Spinal cord (tissue), 10 donors: ENCODE results near the gene RASGRP2. TPM values are rescaled to one million over a fixed set of nuclear protein-coding genes. Genes with fewer than 3 reads are reported as not detected.

Experiments used
- DNase-seq, 6 donors: peaks; one replicate each; pipeline versions ENCODE4 v3.0.0 to v3.0.0-alpha.2; 2013 to 2015; ENCODE audit warnings: low spot score in 6 of 6, low read depth in 4 of 6
- H3K27ac ChIP-seq: one replicate; pipeline ENCODE4 v1.5.1; 2013; ENCODE audit warnings: low read depth, low read length, control low read depth
- H3K27me3 ChIP-seq: one replicate; pipeline ENCODE4 v1.6.1; 2013; ENCODE audit warnings: low read length; ENCODE audit not compliant: control insufficient read depth, insufficient read depth
- H3K36me3 ChIP-seq: one replicate; pipeline ENCODE4 v1.6.1; 2013; ENCODE audit warnings: low read length; ENCODE audit not compliant: control insufficient read depth, insufficient read depth
- H3K4me1 ChIP-seq: one replicate; pipeline ENCODE4 v1.6.1; 2013; ENCODE audit warnings: low read length; ENCODE audit not compliant: control insufficient read depth, insufficient read depth
- H3K4me3 ChIP-seq: one replicate; pipeline ENCODE4 v1.5.1; 2013; ENCODE audit warnings: low read depth, low read length, control low read depth
- H3K9me3 ChIP-seq: one replicate; pipeline ENCODE4 v1.6.1; 2013; ENCODE audit warnings: low read length; ENCODE audit not compliant: control insufficient read depth, insufficient read depth
- WGBS: methylation state at CpG from one replicate; pipeline ENCODE4 v1.1.5; 2013; ENCODE audit warnings: missing lambda C conversion rate; ENCODE audit not compliant: insufficient coverage; 5-methylcytosine and 5-hydroxymethylcytosine counted together
- polyA plus RNA-seq, 2 donors: library from polyadenylated mRNA; unstranded; fragments of 120-200 nt; gene quantifications; one replicate each; pipeline ENCODE4 v1.2.1, GENCODE V29; 2013; ENCODE audit not compliant: insufficient read length in 2 of 2
- total RNA-seq, 2 donors: library from RNA; depleted of rRNA in 1 of 2; stranded (reverse); fragments of 120-200 nt in 1 of 2; fragments of >200 nt in 1 of 2; gene quantifications; one replicate each; pipeline versions ENCODE4 v1.2.3 to v1.2.4, GENCODE V29; 2013 to 2014
- donor health status: healthy.

Gene RASGRP2
- total and polyA plus RNA-seq, 4 donors, result 18.8 to 87.3 (median 41.2) TPM

DNA sequence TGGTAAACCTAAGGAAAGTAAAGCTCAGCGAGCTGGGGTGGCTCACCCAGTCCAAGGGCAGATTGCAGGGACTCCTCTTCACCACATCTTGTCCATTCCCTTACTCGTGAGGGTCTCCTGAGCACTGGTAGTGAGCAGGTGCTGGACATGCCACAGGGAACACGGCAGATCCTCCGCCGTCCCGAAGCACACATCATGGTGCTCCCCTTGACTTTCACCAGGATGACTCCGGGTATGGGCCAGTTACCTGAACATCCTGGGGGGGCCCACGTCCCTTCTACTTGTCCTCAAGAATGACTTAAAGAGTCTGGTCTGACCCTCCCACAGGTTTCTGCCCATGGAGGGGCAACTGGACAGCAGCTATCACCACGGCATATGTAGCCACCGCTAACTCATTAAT is 42.4 kb upstream of the RASGRP2 start:
- 94% methylated on average over 7 of the region's 10 CpGs for WGBS
- Histone ChIP-seq H3K4me3 (no peak overlapping the region), H3K36me3 (peaks cover 48% of the 10 kb centered on the region), H3K27ac (no peak overlapping the region), H3K9me3 (no peaks in the 10 kb centered on the region), H3K4me1 (no peaks in the 10 kb centered on the region), H3K27me3 (no peaks in the 10 kb centered on the region)
- no peak for DNase-seq

DNA sequence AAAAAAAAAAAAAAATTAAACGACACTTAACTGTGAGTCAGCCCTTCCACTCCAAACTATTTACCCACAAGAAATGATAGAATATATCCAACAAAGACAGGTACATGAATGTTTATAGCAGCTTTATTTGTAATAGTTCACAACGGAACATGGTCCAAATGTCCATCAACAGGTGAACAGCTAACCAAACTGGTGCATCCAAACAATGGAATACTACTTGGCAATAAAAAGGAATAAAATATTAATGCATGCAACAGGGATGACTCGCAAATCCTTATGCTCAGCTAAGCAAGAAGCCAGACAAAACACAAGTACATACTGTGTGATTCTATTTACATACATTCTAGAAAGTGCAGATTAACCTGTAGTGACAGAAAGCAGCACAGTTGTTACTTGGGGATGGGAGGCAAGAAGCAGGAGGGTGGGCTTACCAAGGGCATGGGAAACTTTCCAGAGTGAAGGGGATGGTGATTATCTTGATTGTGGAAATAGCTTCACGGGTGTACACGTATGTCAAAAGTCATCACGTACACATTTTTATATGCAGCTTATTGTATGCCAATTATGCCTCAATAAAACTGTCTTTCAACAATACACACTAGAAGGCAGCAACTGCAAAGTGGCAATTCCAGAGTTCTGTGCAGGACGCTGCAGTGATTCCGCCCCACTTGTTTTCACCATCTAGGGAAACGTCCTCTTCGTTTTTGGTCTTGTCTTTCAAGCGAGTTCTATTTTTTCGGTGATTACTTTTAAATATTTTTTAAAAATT is 41.1 kb upstream of the RASGRP2 start:
- no peaks in the 10 kb centered on the region for H3K27me3 ChIP-seq
- no peak for DNase-seq
- no peak overlapping the region for H3K27ac ChIP-seq
- no peaks in the 10 kb centered on the region for H3K4me1 ChIP-seq
- no peak overlapping the region for H3K4me3 ChIP-seq
- H3K36me3 ChIP-seq, result peaks cover 42% of the 10 kb centered on the region
- WGBS, result 100% methylated on average over 2 of the region's 12 CpGs
- no peaks in the 10 kb centered on the region for H3K9me3 ChIP-seq

DNA sequence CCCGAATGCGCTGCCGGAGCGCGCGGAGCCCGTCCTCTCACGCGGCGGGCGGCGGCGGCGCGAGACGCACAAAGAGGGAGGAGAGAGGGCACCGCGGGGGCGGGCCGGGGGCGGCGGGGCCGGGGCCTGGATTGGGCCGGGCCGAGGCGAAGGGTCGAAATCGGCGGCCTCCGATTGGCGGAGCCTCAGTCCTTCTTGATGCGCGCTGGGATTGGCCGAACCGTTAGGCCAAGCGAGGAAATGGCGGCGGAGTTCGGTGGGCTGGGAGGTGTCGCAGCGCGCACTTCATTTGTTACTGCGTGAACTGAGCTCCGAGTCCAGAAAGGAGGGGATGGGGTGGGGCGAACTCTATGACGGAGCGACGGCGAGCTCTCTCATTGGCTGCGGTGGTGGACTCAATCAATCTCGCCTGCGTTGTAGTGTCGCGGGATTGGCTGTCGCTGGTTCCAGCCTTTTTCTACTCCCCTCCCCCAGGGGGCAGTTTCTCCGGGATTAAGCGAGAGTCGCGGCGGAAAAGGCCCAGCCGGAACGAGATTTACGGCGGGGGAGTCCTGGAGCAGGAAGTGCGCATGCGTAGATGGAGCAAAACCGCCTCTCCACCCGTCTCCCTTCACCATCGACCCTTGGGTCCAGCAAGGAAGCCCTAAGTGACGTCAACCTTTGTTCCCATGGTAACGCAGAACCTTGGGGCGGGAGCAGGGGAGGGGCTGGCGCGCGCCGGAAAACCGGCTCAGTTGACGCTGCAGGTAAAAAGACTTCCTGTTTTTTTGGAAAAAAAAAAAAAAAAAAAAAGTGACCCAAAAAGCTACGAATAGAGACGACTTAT is 34.7 kb upstream of the RASGRP2 start, which contains the start of gene SF1:
Gene SF1 (minus strand): TSS at position 70 of the 826 bp plus-strand sequence. CDS start 150 bp downstream, outside the sequence.
- WGBS, result 0% methylated on average over 70 of the region's 80 CpGs
- no peaks in the 10 kb centered on the region for H3K9me3 ChIP-seq
- DNase-seq, result peak; percentile 99 to 100 (median 100)
- peak within 1 kb of the TSS; percentile 75 for H3K4me3 ChIP-seq
- peaks cover 27% of the 10 kb centered on the region for H3K36me3 ChIP-seq
- no peaks in the 10 kb centered on the region for H3K27me3 ChIP-seq
- H3K4me1 ChIP-seq, result peaks cover 8% of the 10 kb centered on the region
- peak within 1 kb of the TSS; percentile 94 for H3K27ac ChIP-seq

DNA sequence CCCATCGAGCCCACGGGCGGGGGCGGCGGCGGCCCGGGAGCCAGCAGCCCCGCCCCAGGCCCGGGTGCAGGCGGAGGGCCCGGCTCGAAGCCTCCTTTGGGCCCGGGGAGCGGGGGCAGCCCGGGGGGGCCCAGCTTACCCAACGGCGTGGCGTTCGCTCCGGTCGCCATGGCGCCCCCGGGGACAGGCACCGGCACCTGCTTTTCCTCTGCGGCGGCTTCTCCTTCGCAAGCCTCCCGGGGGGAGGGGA is 34.2 kb upstream of the RASGRP2 start:
- H3K4me1 ChIP-seq, result peaks cover 8% of the 10 kb centered on the region
- peak overlapping the region; percentile 63 for H3K4me3 ChIP-seq
- 0% methylated on average over 28 of the region's 28 CpGs for WGBS
- H3K9me3 ChIP-seq, result no peaks in the 10 kb centered on the region
- no peak for DNase-seq
- H3K27ac ChIP-seq, result peak overlapping the region; percentile 94
- no peaks in the 10 kb centered on the region for H3K27me3 ChIP-seq
- peaks cover 30% of the 10 kb centered on the region for H3K36me3 ChIP-seq

DNA sequence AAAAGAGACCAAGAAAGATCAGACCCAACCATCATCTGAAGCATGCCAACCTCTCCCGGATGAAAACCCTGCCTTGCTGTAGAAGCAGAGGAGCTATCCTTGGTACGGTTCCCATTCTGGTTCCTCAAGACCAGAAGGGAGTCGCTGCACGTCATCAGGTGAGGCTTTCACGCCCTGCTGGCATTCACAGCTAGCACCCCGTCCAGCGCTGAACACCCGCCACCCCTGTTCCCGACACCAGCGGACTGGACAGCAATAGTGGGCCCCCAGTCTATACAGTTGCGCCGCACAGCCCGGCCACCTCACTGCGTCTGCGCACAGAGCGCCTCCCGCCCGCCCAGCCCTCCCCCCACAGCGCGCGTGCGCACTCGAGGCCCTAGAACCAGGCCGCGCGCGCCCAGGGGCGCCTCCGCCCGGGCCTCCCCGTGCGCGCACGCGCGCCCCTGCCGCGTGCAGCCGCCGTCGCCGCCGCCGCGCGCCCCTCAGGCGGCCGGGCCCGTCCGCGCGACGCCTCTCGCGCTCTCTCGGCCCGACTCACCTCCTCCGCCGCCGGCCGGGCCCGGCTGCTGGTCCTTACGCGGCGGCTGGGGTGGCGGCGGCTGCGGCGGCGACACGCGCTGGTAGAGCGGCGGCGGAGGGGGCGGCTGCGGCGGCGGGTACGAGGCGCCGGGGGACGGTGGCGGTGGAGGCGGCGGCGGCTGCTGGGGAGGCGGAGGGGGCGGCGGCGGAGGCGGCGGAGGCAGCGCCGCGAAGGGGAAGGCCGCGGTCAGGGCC is 33.7 kb upstream of the RASGRP2 start:
- peak; percentile 77 to 96 (median 82) for DNase-seq
- WGBS, result under 1% methylated on average over 98 of the region's 98 CpGs
- Histone ChIP-seq H3K4me1 (peaks cover 8% of the 10 kb centered on the region), H3K9me3 (no peaks in the 10 kb centered on the region), H3K27me3 (no peaks in the 10 kb centered on the region), H3K27ac (peak overlapping the region; percentile 94), H3K4me3 (peak overlapping the region; percentile 75), H3K36me3 (peaks cover 30% of the 10 kb centered on the region)

DNA sequence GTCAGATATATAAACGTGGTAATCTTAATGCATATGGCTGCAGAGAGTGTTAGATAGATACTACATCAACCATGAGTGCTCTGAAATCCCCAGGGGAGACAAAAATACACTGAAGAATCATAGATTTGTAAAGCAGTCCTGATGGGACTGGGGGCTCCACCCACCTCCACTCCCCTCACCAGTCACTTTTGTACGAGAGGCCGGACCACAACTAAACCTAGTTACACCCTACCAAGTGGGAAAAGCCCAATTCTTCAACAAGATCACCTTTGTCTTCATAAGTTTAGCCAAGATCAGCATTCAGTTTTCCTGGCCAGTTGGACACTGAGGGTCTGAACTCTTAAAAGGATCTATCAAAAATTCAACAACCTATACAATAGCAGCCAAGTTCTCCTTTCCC is 32.9 kb upstream of the RASGRP2 start:
- 33% methylated on average over 2 of the region's 3 CpGs for WGBS
- Histone ChIP-seq H3K27me3 (no peaks in the 10 kb centered on the region), H3K9me3 (no peaks in the 10 kb centered on the region), H3K4me1 (peaks cover 8% of the 10 kb centered on the region), H3K36me3 (peaks cover 28% of the 10 kb centered on the region), H3K4me3 (peak overlapping the region; percentile 75), H3K27ac (no peak overlapping the region)
- DNase-seq, result no peak

DNA sequence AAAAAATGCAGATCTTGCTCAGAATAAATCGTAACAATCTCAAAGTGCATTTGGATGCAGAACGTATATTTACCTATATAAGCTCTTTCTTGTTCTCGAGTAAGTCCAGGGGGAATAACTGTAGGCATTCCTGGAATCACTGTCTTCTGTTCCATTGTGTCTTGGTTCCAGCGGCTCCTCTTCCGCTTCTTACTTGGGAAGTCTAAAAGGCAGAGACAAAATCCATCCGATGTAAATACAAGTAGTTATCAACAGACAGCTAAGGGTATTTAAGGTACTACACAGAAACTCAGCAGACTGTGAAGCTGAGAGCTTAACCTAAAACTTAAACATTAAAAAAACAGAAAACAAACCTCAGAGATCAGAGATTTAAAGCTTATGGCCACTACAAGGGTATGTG is 32.5 kb upstream of the RASGRP2 start:
- H3K9me3 ChIP-seq, result no peaks in the 10 kb centered on the region
- DNase-seq, result no peak
- H3K27me3 ChIP-seq, result no peaks in the 10 kb centered on the region
- H3K4me1 ChIP-seq, result peaks cover 8% of the 10 kb centered on the region
- 72% methylated on average over 2 of the region's 6 CpGs for WGBS
- H3K27ac ChIP-seq, result no peak overlapping the region
- no peak overlapping the region for H3K4me3 ChIP-seq
- peaks cover 28% of the 10 kb centered on the region for H3K36me3 ChIP-seq

DNA sequence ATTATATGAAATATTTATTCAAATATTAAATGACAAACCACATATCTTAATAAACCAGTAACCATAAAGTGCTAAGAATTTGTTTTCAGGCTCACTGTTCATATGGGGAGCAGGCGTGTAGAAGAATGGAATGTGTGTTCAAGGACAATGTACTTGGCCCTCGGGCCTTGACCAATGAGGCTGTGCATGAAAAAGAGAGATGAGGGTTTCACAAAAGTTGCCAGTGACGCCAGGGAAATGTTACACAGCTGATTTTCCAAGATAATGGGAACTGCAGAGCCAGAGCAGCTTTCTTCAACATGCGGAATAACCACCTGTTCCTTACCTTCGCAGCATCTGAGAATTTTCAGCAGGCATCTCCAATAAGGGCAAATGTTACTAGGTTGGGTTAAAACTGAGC is 30.2 kb upstream of the RASGRP2 start:
- H3K36me3 ChIP-seq, result peaks cover 39% of the 10 kb centered on the region
- H3K27me3 ChIP-seq, result no peaks in the 10 kb centered on the region
- H3K9me3 ChIP-seq, result no peaks in the 10 kb centered on the region
- DNase-seq, result no peak
- WGBS, result 60% methylated on average over 3 of the region's 5 CpGs
- no peak overlapping the region for H3K4me3 ChIP-seq
- H3K27ac ChIP-seq, result no peak overlapping the region
- peaks cover 3% of the 10 kb centered on the region for H3K4me1 ChIP-seq

DNA sequence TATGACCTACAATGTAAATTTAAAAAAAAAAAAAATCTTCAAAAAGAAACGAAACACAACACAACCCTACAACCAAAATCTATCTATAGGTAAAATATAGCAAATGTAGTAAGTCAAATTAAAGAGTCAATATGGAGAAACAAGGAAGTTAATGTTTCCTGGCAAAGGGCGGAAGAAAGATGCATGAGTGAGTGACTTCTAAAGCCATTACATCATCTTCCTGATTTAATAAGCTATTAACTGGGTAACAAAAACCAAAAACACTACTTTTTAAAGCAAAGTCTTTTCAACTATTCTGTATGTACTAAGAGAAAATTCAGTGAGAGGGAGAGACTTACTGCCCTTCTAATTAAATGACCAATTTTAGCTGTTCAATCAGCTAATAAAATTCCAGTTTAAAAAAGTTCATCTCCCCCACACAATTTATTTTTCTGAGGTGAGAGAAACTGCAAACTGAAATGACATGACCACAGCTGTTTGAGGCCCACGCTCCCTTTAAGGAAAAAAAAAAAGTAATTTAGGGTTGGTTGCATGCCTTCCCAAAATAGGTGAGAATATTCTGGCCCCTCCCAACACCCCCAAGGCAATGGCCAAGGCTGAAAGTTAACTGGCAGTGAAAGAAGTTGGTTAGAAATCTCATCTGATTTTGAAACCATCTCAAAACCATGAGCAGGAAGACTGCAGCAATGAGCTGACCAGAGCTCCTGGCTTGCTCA is 28.5 kb upstream of the RASGRP2 start:
- no peaks in the 10 kb centered on the region for H3K9me3 ChIP-seq
- no peak overlapping the region for H3K4me3 ChIP-seq
- H3K4me1 ChIP-seq, result peaks cover 10% of the 10 kb centered on the region
- H3K27ac ChIP-seq, result no peak overlapping the region
- H3K36me3 ChIP-seq, result peaks cover 55% of the 10 kb centered on the region
- no peaks in the 10 kb centered on the region for H3K27me3 ChIP-seq
- WGBS, result no CpG with 5 or more reads among the region's 3 CpGs
- no peak for DNase-seq
